Stimulated activated CD4-positive, alpha-beta T cell treated with anti-CD3 and anti-CD28 coated beads, Interleukin-1b, Interleukin-23, amount 100 ng/mL, for 24 hours (primary cell): ENCODE measurements around the gene BCAS4.

Experiments
- DNase-seq, 4 experiments: peaks; one replicate each; pipeline ENCODE4 v3.0.0-alpha.2; 2020; ENCODE audit warnings: low read depth in 4 of 4, low spot score in 1 of 4

Gene BCAS4

DNA sequence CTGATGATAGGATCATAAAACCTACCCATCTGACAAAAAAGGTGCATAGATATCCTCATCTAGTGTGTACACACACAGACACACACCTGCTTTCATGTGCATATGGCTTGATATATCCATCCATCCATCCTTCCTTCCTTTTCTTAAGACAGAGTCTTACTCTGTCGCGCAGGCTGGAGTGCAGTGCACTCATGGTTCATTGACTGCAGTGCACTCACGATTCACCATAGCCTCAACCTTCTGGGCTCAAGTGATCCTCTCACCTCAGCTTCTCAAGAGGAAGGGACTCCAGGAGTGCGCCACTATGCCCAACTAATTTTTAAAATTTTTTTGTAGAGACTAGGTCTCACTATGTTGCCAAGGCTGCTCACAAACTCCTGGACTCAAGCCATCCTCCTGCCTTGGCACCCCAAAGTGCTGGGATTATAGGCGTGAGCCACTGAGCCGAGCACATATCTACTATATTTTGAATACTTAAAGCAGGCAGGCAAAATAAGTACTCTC lies 109.3 kb downstream of the BCAS4 start:
- DNase-seq = no peak

GRCh38 chr20:50909413-50909812 lies 114.6 kb downstream of the BCAS4 start:
- no peak for DNase-seq

- DNase-seq = no peak
Measured at GRCh38 chr20:50911030-50911429, 116.2 kb downstream of the BCAS4 start.

DNA sequence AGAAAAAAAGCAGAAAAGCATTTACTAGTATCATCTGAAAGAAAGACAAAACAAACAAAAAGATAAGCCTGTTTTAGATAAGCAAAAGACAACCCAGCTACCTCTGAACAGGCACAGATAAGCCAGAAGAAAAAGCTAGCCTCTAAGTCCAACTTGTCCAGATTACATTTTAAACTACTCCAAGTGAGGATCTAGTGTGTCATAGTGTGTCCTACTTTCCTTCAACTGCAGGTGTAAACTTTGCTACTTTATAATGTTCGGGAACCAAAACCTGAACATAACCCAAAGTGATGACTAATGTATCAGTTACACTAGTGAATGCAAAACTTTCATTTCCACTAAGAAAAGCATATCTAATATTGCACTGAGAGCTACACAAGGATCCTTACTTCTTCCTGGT lies 116.9 kb downstream of the BCAS4 start:
- no peak for DNase-seq

DNA sequence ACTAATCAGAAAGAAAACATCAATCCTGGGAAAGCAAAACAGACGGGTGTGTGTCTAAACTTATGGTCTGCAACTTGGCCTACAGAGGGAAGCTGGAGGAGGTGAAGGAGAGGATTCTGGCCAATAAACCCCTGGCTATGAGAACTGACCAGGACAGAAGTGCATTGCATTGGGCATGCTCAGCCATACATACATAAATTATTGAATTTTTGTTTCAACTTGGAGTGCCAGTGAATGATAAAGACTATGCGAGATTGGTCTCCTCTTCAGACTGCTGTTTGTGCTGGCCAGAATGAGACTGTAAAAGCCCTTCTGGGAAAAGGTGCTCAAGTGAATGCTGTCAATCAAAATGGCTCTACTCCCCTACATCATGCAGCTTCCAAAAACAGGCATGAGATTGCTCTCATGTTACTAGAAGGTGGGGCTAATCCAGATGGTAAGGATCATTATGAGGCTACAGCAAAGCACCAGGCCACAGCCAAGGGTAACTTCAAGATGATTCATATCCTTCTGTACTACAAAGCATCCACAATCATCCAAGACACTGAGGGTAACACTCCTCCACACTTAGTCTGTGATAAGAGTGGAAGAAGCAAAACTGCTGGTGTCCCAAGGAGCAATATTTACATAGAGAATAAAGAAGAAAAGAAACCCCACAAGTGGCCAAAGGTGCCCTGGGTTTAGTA lies 119.0 kb downstream of the BCAS4 start:
- no peak for DNase-seq

DNA sequence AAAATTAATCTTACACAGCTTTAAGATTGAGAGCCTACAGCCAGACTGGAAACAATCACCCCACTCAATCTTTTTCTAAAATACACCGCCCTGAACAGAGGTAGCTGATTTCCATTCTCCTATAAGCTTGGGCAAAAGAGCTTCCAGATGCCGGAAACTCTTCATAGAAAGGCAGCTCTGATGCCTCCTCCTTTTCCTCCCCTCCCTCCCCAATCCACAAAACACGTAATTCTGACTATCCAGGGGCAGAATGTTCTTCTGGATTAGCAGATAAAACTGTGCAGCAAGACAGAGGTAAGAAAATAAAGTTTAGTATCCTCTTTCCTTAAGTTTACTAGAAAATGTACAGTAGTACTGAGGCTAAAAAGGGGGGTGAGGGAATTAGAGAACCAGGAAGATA lies 120.6 kb downstream of the BCAS4 start:
- DNase-seq = no peak

- no peak for DNase-seq
Measured at GRCh38 chr20:50916257-50916656, 121.4 kb downstream of the BCAS4 start.

- DNase-seq = no peak
Measured at GRCh38 chr20:50916934-50917333, 122.1 kb downstream of the BCAS4 start.

DNA sequence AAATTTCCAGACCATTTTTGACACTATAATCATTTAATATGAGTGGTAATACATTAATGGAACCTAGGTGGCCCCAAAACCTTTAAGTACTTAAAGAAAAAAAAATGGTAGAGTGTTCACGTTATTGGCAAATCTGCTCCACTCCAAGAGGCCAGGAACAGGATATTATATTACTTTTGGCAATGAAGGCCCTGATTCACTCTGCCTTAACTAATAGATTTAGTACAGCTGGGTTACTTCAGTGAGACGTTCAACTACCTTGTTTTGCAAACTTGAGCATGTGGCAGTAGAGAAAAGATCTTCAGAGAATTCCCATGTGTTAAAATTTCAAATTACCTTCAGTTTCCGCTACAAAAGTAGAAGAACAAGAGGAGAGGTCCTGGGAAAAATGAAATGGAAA lies 123.5 kb downstream of the BCAS4 start:
- no peak for DNase-seq

DNA sequence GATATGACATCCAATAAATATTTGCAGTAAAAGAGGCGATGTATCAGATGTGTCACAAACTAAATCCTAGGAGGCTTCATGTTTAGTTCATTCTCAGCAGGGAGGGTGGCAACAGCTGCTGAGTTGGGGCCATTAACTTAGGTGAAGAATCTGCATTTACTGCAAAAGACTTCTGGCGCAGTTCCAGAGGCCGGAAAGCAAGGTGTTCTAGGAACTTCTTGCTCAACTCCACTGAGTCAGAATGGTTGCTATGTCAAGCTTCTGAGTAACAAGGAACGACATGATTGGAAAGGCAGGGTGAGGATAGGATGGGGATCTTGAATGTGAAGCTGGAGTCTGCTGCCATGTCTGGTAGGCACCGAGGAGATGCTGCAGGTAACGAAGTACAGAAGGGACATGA lies 124.7 kb downstream of the BCAS4 start:
- DNase-seq = no peak

GRCh38 chr20:50920997-50921396 lies 126.1 kb downstream of the BCAS4 start:
- no peak for DNase-seq

DNA sequence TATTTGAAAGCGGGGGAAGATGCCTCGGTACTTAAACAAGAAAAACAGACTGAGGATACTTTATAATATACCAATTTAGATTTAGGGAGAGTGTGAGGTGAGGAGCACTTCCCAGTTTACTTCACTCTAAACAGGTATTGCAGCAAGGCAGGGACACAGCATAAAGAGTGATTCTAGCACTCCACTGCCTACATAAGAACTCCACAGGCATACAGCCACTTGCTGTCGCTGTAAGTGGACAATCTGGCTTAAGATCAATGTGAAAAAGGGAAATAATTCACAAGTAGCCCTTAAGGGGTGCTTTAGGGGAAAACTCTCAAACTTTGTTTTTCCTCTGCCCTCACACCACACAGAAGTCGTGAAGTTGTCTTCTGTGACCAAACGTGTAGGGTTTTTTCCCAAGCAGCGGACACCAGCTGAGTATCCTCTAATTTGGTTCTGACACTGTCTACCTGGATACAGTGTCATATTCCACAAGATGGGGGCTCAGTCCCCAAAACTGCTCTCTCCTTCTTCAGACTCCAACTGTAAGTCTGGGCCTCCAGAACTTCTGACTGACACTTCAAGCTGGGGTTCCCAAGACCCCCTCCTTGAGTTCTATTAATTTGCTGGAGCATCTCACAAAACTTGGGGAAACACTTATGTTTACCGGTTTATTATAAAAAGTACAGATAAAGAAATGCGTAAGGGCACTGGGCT lies 127.1 kb downstream of the BCAS4 start:
- DNase-seq = no peak

- no peak for DNase-seq
Measured at GRCh38 chr20:50924261-50924920, 129.5 kb downstream of the BCAS4 start.

- no peak for DNase-seq
Measured at GRCh38 chr20:50926530-50926929, 131.7 kb downstream of the BCAS4 start.
